RWPE1 (cell line): ENCODE measurements around the gene RAB3A.
A peak's percentile ranks its signal among the peaks of the same experiment; 100 is the strongest.

Experiments
- CTCF ChIA-PET: fragments of 350-600 bp; sonication (Branson Sonifier 250); formaldehyde crosslinking; extraction: SDS; loops from one replicate; lab custom pipeline; 2021; lab: Yijun Ruan, JAX
- POLR2A ChIA-PET: fragments of 400-600 bp; formaldehyde crosslinking; extraction: SDS; loops from one replicate; lab custom pipeline; 2020; ENCODE audit warnings: antibody characterized with exemption; ENCODE audit not compliant: low non-redundant PET; lab: Yijun Ruan, JAX
- DNase-seq: peaks from one replicate; pipeline ENCODE4 v3.0.0; 2012; ENCODE audit warnings: low spot score
- H3K27ac ChIP-seq: fragments of 450-650 bp; 2 replicates; pipeline ENCODE4 v1.5.1; 2017
- CTCF ChIP-seq: fragments of 450-650 bp; conservative IDR thresholded peaks from 2 replicates; pipeline ENCODE4 v1.5.1; 2017; ENCODE audit warnings: low read depth, mild to moderate bottlenecking

RAB3A gene

GRCh38 chr19:18156841-18157464 lies 46.9 kb downstream of the RAB3A start:
- peak; percentile 96 for DNase-seq
- TF ChIP-seq CTCF, result no peak
- H3K27ac ChIP-seq, result peak overlapping the region; percentile 99
- ChIA-PET CTCF (interaction anchor here (0.6 to 1.5 kb wide), 2 partner anchors 11 to 171 kb away, joined by 3 to 4 read pairs; no protein-coding TSS in a partner anchor), POLR2A (no interaction called here)

GRCh38 chr19:18156268-18156667 lies 47.6 kb downstream of the RAB3A start:
- POLR2A ChIA-PET, result no interaction called here
- DNase-seq, result no peak
- CTCF ChIA-PET, result interaction anchor here (0.6 to 1.5 kb wide), 3 partner anchors 12 to 171 kb away, joined by 3 to 4 read pairs (median 3); no protein-coding TSS in a partner anchor
- TF ChIP-seq CTCF, result no peak
- H3K27ac ChIP-seq, result peak overlapping the region; percentile 99

GRCh38 chr19:18155095-18156087 lies 48.5 kb downstream of the RAB3A start:
- no peak for DNase-seq
- ChIA-PET CTCF (interaction anchor here (1.1 to 1.5 kb wide), 2 partner anchors 13 to 96 kb away, joined by 3 to 4 read pairs; no protein-coding TSS in a partner anchor), POLR2A (no interaction called here)
- no peak for TF ChIP-seq CTCF
- peak overlapping the region; percentile 99 for H3K27ac ChIP-seq

GRCh38 chr19:18153556-18154134 lies 50.2 kb downstream of the RAB3A start:
- H3K27ac ChIP-seq, result peak overlapping the region; percentile 99

GRCh38 chr19:18152817-18153555 lies 50.9 kb downstream of the RAB3A start, which contains the start of gene PIK3R2:
Gene PIK3R2, plus strand, starts transcription at chr19:18153163. Its CDS starts 2,717 bp downstream, at chr19:18155880.
- peak; percentile 99 for DNase-seq
- peak; percentile 29; the same call in 1 of the 2 replicates for TF ChIP-seq CTCF
- CTCF ChIA-PET, result interaction anchor here (1.8 kb wide), 1 partner anchor 14 kb away, joined by 5 read pairs; no protein-coding TSS in a partner anchor
- POLR2A ChIA-PET, result no interaction called here
- peak within 1 kb of the TSS; percentile 99 for H3K27ac ChIP-seq

More at GRCh38 chr19:18153556-18154134, 50.2 kb downstream of the RAB3A start:
- DNase-seq, result no peak
- TF ChIP-seq CTCF, result no peak
- ChIA-PET POLR2A (no interaction called here), CTCF (interaction anchor here (0.5 to 0.9 kb wide), 2 partner anchors 14 to 146 kb away, joined by 3 read pairs; no protein-coding TSS in a partner anchor)
